Activated CD4-positive, CD25-positive, alpha-beta regulatory T cell treated with anti-CD3 and anti-CD28 coated beads, Interleukin-2, amount 50 U/mL, for 16 hours (primary cell): Measurements from ENCODE around the gene CD34.
"Not testable (repeated sequence)": the region's sequence is repeated elsewhere in the genome, so short reads cannot be mapped to it uniquely, and the experiment has no call there.

Source experiments
- DNase-seq: peaks from one replicate; pipeline ENCODE4 v3.0.0-alpha.2; 2020; ENCODE audit warnings: low read depth, low spot score

CD34 gene

DNA sequence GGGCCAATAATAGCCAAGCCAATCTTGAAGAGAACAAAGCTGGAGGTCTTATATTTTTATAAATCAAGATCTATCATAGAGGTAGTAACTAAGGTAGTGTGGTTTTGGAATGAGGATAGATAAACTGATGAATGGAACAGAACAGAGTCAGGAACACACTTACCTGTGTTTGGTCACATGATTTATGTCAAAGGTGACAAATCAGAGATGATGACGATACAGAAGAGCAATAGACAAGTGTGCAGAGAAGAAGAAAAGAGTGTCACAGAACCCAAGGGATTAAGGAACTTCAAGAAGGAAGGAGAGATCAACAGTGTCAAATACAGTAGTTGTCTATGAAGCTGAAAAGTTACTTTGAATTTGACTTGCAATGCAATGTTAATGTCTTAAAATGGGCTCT lies 16.1 kb upstream of the CD34 start:
- no peak for DNase-seq

DNA sequence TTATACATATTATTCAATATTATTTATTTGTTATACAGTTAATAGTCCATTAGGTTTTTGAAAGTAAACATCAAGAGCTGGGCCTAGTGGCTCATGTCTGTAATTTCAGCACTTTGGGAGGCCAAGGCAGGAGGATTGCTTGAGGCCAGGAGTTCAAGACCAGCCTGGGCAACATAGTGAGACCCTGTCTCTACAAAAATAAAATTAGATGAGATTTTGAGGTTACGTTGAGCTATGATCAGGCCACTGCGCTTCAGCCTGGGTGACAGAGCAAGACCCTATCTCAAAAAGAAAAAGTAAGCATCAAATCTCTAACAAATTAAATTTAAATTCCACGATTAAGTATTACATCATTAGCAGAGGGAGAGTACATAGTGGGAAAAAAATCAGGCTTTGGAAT lies 15.0 kb upstream of the CD34 start:
- DNase-seq = not testable (repeated sequence)

DNA sequence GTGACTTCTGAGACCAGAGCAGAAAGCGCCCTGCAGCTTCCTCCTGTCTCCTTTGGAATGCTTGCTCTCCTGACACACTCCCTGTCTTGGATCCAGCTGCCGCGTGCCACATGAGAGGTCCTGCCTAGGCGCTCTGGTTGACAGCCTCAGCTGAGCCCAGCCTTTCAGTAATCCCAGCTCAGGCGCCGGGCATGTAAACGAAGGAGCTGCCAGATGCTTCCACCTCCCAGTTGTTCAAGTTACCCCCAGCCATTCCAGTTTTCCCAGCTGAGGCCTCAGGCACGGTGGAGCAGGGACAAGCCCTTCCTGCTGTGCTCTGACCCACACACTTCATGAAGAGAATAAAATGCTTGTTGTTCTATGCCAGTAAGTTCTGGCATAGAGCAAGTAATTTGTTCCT lies 14.3 kb upstream of the CD34 start:
- DNase-seq = no peak

DNA sequence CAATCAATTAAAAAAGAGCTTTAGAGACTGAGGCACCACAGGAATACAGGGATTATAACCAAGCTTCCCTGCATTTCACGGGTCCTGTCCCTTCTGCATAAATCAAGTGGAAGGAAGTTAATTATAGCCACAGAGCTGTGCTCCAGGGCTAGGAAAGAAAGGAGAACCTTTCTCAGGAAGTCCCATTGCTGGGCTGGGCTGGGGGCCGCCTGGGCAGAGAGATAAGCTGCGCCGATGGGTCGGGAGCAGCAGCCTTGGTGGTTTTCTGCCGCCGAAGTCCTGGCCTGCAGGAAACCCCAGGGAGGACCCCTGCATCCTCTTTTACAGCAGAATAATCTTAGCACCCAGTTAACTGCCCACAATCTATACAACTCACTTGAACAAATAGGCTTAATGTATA lies 12.6 kb upstream of the CD34 start:
- DNase-seq = no peak

DNA sequence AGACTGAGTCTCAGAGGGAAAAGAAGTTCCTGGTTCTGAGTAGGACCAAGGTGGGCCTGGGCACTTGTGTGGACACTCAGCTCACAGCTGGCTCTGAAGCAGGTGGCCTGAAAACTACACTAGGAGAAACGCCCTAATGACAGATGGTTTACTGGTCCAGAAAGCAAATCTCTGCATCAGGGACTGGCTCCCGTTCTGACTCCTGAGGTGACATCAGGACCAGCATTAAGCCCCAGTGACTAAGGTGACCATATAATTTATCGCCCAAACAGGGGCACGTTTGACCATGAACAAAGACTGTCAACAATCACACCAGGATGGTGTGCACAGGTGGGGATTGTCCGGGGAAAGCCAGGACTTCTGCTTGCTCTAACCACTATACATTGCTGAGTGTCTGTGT lies 12.2 kb upstream of the CD34 start:
- DNase-seq = no peak

DNA sequence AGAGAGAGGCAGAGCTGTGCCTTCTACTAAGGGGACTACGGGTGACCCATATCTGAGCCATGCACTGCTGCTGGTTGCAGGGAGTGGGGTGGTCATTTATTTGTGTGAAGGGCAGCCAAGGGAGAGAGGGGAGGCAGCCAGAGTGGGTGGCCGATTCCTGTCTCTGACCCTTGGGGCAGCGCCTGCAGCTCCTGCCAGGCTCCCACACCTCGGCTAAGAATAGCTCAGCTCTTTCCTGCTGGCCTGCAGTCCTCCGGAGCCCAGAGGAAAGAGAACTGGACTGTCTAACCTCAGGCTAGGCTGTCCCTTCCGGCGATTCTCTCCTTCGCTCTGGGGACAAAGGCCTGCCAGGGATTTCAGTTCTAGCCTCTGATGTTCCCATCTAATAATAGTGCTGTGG lies 11.6 kb upstream of the CD34 start:
- no peak for DNase-seq

DNA sequence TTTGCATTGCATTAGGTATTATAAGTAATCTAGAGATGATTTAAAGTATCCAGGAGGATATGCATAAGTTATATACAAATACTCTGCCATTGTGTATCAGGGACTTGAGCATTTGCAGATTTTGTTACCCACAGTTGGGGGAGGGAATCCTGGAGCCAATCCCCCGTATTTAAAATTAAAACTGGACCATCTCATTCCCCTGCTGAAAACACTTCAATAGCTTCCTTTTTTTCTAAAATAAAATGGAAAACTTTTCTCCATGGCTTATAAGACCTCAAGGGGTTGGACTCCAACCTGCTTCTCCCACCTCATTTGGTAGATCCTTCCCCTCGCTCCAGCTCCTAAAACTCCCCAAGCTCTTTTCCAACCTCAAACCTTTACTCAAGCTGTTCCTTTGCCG lies 10.4 kb upstream of the CD34 start:
- no peak for DNase-seq

DNA sequence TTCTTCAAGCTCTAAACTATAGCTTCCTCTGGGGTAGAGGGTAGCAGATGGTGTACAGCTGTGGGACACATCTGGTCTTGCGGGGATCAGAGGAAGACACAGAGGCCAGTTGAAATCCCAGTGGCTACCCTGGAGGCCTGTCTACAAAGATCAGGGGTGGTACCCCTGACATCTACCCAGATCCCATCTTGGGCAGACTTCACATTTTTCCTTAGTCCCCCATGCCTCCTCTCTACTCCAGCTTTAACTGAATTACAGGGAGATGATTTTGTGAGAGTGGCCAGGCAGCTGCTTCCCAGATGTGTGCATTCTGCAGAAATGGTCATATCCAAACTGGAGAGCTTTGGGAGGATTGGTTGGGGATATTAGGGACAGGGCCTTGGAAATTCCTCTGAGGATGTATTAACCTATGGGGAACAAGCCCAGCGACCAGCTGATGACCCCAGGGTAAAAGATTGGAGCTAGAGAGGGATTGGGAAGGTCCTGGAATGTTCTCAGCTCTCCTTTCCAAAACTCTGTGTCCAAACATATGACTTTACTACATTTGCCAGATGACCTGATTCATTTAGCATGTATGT lies 9.6 kb upstream of the CD34 start:
- no peak for DNase-seq

DNA sequence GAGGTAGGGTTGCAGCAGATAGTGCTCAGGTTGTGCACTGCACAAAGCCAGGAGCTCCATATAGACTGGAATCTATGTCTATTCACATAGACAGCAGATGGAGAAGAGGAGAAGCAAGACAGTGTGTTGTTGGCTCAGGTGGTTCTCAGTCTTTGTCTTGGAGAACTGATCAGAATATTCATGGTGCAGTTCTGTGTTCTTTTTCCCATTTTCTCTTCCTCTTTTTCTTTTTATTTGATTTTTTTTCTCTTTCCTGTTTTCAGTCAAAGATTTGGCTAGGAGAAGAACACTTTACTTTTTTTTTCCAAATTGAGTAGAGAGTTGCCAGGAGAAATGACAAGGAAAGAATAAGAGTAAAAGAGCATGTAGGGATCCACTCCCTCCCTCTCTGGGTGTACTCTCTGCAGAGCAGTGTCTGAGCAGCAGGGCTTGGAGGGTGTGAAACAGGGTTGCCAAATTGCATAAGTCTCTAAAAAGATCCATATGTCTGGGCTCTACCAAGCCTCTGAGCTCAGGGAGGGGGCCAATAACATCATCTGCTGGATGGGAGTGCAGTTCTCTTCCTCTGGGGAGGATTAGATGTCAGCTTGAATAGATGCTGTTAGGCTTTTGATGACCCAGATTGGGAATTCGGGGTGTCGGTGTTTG lies 8.7 kb upstream of the CD34 start:
- DNase-seq = no peak

DNA sequence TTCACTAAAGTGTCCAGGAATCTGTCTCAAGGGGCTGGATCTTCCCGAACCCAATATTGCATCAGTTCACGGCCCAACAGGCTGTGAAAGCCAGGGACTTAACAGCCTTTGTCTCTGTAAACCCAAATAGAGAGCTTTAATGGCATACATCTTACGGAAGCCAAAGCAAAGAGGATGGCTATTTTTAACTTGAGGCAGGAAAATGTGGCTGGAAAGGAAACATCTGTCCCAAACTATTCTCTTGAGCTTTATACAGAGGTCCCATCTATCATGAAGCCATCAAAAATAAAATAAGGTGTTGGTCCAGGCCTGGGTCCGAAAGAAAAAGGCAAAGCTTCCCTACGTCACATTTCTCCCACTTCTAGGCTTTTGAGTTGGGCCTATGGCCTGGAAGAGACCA lies 7.7 kb upstream of the CD34 start:
- DNase-seq = no peak

DNA sequence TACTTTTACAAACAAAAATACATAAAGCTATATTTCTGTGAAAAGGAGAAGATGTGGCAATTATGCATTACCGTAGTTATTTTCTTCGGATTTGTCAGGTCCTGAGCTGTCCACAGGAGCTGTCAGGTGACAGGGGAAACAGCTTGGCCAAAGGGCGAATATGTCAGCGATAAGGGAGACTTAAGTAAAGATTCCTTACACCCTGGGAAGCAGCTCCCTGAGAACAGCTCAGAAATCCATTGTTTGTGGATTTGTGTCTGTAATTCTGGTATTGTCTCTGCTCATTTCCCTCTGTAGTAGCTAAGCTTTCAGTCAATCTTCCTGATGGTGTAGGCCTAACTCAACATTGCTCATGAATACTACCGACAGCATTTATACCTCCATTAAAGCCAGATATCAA lies 7.1 kb upstream of the CD34 start:
- DNase-seq = no peak

DNA sequence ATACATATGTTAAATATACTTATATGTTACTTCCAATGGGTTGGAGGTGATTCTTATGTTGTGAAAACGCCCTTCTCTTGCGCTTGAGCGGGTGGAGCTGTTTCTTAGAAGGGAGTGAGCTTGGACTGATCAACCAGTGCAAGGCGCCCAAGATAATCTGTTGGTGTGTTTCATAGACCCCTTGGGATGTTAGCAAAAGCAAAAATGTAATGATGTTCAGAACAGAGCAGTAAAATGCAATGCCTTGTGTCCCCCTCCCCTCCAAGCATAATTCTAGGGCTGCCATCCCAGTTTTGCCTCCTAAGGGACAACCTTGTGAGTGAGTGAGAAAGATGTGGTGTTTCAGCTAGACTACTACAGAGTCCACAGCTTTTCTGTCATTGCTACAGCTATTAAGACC lies 6.2 kb upstream of the CD34 start:
- DNase-seq = no peak

DNA sequence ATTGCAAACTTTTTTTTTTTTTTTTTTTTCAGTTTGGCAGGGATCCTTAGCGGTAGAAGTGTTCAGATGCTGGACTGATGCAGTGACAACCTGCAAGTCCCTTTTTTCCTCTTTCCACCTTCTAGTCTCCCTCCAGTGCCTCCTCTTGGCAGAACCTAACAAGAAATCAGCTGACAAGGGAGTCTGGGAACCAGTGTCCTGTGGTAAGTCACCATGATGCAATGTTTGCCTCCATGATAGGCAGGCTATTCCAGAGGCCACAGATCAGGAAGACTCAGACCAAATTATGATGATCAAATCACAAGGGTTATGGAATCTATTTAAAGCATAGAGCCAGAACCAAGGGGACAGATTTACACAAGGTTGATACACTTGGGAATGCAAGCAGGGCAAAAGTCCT lies 3.0 kb upstream of the CD34 start:
- DNase-seq = no peak

DNA sequence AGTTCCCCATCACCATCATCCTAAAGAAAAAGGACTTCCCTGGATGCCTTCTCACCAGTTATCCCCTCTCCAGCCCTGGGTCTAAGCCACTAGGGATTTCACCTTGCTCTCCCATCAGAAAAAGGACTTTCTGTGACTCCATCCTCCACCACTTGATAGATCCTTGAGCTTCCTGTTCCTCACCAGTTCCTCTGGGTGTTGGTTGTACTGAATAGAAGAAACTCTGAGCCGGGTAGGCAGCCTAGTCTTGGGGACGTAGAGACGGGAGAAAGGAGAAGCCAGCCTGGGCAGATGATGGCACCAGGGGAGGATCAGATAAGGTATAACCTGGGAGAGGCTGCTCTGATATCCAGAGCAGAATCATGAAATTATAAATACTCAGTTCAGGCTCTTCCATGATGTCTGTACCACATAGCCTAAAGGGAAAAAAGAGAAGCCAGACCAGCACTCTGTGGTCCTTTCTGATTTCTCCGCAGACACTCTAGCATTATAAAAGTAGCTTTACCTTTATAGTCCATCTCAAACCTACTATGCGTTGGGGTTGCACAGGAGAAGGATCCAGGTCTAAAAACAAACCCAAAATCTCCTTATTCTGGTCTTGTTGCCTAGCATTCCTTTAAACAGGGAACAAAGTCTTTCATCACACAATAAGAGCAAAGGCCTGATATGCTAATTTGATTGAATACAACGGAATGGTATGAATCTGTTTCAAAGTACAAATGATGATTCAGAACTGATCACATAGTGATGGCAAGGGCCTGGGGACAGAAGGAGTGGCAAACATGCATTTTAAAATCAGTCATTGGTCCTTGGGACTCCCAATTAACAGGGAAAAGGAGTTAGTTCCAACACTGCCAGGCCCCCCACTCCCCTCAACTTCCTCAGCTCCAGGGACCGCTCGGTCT lies 1.2 kb upstream of the CD34 start:
- no peak for DNase-seq

DNA sequence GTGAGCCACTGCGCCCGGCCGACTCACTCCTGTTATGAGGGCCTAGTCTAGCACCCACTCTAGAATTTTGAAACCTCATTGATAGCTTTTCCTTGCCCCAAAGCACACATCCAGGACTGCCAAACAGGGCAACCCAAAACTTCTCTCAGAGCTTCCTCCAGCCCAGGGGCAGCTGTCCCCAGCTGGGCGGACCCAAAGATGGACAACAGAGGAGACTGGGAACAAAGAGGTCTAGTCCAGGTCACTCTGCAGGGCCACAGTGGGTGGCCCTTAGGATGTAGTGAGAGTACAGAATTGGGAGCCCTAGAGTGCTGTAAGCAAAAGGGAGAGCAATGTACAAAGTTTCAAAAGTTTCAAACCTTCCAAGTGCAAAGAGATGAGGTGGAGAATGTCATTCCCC lies 1.2 kb downstream of the CD34 start:
- no peak for DNase-seq

DNA sequence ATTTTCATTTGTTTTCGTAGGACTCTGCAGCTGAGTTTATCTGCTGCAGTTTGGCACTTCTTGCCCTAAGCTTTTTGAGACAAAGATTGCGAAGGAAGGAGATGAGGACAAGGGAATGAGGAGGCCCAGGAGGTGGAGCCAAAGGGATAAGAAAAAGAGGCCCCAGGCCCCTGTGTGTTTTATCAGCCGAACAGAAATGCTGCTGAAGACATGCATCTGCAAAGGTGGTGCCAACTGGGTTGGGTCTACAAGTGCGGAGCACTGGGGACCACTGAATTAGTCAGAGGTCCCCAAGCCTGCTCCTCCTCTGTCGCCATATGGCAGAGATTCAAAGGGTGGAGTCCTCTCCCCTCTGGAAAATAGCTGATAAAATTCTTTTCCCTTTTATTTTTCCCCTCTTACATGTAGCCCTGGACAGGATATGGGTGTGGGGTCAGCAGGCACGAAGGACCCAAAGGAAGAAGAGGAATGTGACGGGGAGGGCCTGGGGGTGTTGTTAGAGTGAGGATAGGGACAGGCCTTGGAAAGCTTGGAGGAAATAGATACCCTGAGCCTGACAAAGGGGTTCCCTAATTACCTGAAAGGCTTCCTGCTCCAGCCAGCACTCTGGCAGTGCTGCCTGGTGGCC lies 2.7 kb downstream of the CD34 start:
- no peak for DNase-seq

DNA sequence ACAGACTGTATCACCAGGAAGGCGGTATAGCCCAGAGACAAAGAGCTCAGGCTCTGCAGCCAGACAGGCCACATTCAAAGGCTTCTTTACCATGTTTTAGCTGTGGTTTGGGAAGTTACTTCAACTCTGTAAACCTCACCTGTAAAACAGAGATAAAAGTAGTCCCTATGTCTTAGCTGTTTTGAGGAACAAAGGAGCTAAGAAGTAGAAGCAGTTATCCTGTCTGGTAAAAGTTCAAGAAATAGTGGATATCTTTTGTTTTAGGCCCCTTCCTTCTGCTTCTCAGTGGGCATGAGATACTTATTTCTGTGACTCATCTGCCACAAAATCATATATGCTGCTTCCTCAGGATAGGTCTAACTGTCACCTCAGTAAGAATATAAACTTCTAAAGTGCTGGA lies 6.5 kb downstream of the CD34 start:
- no peak for DNase-seq

DNA sequence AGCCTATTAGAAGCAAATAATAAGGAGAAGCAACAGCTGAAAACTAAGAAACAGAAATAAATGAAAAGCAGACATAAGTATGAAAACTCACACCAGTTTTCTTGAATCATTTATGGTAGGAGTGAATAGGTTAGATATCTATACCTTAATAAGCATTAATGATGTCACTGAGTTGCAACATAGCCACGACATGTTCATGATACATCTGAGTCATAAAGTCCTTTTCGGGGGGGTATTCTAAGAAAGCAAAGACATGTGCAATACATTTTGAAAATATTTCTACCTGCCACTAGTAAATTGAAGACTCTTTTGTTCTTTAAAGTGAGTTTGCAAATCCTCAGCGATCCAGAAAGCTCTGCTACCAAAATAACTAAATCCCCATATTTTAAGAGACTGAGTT lies 7.2 kb downstream of the CD34 start:
- no peak for DNase-seq

DNA sequence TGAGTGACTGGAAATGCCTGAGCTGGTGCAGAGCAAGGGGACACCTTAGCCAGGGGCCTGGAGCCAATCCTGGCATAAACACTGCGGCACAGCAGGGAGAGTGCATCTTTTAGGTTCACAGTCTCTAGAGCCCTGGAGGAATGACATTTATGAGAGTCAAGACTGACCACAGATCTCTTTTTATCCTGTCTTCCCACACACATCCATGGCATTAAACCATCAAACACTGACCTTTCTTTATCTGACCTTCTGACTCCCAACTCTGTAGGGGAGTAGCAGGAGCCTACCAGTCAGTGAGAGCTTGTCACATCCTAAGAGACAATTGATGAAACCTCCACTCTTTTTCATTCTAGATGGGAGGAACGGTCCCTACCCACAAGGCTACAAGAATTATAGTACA lies 7.9 kb downstream of the CD34 start:
- DNase-seq = no peak

DNA sequence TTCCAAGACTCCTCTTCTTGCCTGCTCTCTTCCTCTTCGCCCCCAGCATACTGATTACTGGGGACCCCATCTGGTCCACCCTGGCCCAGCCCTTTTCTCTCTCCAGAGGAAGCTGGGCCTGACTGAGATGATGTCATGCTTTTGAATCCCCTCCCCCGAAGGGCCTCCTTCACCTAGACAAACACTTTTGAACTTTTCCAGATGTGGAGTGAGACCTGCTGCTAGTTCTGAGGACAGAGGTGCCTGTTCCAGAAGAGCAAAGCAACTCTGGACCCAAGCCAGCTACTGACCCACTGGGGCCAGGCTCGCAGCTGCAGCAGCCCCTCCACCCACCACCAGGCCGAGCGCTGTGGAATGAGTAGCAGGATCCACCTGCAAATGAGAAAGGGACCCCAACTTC lies 8.4 kb downstream of the CD34 start:
- no peak for DNase-seq

DNA sequence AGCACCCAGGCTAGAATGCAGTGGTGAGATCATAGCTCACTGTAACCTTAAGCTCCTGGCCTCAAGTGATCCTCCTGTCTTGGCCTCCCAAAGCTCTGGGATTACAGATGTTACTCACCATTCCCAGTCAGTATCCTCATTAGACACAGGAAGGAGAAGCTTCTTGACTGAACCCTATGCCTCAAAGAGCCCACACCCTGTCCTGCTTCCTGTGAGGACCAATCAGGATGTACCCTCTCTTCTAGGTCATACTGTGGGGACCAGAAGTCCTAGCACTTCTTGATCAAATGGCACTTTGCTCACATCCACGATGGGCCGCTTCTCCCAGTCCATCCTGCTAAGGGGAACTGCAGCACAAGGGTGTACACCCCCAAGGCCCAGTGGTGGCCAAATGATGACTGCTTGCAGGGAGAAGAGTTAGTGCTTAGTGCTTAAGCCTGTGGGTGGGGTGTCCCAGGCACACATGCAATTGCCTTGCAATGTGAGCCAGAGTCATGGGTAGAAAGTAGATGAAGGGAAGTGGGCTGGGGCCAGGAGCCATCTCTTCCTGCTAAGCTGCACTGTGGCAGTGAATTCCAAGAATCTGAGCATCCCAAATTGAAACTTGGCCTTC lies 9.8 kb downstream of the CD34 start:
- DNase-seq = no peak

DNA sequence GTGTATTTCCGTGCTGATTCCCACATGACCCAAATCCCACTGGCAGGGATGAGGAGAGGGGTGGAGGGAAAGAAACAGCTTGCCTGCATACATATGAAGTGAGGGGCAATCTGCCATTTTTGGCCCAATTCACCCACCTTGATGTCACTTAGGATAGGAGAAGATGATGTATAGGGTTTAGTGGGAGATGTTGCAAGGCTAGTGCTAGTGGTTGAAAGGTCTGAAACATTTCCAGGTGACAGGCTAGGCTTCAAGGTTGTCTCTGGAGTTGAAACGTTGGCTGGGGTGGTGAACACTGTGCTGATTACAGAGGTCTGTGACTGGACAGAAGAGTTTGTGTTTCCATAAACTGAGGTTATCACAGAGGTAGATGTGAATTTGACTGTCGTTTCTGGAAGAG lies 12.1 kb downstream of the CD34 start:
- DNase-seq = no peak
